Activated naive CD4-positive, alpha-beta T cell (primary cell): ENCODE measurements around the gene EIF3I.
A peak's percentile ranks its signal among the peaks of the same experiment; 100 is the strongest.

ENCODE experiments used
- DNase-seq, 4 experiments: peaks; one replicate each; lab custom pipeline; 2025; lab: John Stamatoyannopoulos, UW

Gene EIF3I

DNA sequence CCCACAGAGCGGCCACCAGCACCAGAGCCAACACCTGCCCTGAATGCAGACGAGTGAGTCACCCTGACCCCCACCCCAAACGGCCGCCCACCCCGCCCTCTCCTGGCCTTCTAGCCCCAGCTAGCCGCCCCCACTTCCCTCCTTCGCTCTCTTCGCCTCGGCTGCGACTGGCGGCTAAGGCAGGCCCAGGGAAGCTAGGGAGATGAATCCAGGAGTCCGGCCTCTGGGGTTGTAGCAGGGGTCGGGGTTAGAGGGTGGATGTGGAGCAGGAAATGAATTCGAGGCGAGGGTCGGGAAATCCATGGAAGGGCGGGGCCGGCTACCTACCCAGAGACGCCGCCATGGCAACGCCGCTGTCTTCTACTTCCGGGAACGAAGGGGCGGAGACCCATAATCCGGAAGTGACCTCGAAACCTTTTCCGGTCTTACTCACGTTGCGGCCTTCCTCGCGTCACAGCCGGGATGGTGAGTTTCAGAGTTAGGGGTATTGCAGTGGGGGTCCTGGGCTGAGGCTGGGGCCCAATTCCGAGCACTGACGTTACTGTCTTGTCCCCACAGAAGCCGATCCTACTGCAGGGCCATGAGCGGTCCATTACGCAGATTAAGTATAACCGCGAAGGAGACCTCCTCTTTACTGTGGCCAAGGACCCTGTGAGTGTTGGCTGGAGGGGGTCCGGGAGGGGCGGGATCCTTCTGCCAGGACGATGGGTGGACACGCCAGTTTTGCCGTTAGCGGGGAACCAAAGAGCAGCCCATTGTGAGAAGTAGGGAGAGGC is at the start of gene EIF3I, which contains the start of gene TMEM234:
TSS of gene EIF3I (plus strand) at position 428 of the 776 bp plus-strand sequence. CDS start at position 463, 35 bp downstream.
TSS of gene TMEM234 (minus strand) at position 374 of the 776 bp plus-strand sequence. CDS start at position 343, 31 bp downstream.
- DNase-seq = peak; percentile 61 to 83 (median 74)

DNA sequence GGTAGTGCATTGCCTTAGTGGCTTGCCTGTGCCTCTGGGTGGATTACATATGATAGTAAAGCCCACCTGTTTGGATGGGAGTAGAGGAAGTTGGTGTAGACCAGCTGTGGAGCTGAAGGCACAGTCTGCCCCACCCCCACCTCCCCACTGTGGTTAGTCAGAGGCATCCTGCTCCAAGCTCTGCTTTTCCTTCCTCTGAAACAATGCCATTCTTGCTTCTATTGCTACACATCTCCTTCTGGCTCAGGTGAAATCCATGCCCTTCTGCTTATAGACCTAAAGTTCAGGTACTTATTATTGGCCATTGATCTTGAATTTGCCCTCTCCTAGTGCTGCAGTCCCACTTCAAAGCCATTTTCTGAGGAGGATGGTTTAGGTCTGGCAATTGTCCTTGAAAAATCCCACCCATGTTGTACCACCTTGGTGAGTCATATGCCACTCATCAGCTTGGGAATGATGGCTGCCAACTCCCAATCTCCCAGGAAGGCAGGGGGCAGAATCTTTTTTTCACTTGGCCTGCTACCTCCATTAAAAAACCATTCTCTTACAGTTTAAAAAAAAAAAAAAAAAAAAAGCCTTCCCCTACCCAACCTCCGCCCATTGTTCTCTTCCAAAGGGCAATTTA is 49.5 kb upstream of the EIF3I start:
- no peak for DNase-seq

DNA sequence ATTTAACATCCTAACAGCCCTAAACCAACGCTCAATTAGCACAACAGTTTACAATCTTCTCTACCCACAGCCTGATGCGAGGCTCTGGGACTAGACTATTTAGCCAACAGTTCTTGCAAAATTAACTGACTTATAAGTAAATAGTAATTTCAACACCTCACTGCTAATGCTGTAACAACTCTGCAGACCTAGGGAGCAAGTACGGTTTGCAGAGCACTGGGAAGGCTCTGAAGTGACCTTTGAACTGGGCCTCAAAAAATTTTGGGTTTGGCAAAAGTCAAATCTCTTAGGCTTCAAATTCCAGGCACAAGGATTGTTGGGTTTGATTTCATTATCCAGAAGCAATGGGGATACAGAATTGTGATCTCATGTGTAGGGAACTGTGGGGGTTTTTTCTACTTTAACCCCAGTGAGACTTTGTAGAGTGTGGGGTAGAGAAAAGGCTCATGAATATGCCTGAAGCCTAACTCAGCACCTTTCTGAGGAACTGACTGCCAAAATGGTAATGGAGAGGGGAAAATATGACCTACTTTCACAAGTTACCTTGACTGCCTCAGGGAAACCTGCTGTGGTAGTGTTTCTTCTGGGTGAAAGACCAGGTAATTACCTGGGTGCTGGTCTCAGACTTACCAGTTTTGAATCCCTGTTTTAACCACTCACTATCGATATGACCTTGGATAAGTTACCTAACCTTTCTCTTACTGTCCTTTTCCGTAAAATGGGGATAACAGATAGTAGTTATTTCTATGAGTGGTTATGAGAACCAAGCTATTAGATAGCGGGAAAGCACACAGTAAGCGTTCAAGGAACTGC is 43.6 kb upstream of the EIF3I start:
- DNase-seq = no peak

DNA sequence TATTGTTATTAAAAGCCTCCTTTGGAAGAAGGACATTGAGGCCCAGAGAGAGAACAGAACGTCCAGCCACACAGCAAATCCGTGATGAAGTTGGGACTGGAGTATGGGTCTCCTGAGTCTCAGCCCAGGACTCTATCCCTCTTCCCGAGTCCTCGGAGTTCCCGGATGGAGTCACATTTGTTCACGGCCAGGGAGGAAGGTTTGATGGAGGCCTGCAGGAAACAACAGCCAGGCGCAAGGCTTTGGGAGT is 43.1 kb upstream of the EIF3I start:
- DNase-seq = no peak

DNA sequence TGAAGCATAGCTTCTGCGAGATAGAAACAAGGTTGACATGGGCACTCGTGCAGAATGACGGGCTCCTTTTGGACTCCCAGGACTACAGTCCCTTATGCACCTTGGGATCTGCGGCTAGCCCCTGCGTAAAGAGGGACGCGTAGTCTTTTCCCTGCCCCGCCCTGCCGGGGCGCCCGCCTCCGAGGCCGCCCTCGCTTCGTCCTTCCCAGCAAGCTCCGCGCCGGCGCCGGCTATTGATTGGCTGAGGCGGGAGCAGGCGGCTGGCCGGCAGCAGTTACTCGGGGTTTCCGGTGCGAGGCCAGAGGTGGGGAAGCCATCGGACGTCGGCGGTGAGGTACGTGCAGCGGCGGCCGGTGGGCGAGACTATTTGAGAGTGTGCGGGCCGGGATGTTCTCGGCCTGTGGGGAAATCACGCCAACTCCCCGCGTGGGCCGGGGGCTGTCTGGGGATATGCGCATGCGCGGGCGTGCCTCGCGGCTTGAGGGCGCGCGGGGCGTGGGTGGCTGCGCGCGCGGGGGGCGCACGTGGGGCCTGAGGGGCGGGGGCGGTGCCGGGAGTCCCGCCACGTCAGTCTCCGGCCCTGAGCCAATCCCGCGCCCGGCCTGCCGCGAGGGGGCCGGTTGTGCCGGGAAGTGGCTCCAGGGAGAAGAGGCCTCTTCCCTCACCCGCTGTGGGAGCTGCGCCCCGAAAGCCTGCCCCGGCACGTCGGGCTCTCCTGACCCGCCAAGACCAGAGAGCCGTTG is 42.6 kb upstream of the EIF3I start, which contains the start of gene TXLNA:
TSS of gene TXLNA (plus strand) at position 233 of the 743 bp plus-strand sequence. CDS start 671 bp downstream, outside the sequence.
- peak; percentile 86 to 94 (median 90) for DNase-seq

DNA sequence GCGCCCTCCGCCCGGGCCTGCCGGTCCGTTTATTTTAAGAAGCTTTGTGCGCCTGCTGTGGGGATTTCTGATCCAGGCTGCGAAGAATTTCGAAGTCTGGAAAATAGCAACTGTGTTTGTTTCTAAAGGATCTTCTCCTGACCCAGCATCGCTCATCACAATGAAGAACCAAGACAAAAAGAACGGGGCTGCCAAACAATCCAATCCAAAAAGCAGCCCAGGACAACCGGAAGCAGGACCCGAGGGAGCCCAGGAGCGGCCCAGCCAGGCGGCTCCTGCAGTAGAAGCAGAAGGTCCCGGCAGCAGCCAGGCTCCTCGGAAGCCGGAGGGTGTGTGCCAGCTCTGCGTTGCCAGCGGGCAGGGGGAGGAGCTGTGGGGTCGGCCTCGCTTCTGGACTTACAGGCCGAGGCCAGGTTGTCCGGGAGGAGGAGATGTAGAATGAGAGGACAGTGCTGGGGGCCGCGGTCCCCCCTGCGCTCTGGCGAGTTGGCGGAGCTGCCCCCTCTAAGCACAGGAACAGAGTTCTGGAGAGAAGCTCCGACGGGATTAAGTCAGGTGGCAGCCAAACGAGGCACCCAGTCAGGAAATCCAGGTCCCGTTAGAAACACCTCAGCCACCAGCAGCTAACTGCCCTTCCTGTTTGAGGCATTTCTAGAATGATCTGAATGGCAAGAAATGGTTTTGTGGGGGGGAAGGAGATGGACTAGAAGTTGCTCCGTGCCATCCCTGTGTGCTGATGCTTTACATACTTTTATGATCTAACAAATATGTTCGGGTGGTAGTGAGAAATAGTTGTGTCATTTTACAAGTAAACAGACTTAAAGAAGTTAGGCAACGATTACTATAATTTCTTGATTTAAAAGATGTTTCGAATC is 41.8 kb upstream of the EIF3I start:
- DNase-seq = no peak

DNA sequence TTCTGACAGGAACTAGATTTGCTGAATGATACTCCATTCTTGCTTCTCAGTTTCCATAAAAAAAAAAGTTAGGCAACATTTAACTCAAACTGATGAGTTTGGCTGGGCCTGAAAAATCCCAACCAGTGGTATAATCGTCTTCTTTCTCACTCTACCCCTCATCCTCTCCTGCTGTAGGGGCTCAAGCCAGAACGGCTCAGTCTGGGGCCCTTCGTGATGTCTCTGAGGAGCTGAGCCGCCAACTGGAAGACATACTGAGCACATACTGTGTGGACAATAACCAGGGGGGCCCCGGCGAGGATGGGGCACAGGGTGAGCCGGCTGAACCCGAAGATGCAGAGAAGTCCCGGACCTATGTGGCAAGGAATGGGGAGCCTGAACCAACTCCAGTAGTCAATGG is 41.1 kb upstream of the EIF3I start:
- no peak for DNase-seq

DNA sequence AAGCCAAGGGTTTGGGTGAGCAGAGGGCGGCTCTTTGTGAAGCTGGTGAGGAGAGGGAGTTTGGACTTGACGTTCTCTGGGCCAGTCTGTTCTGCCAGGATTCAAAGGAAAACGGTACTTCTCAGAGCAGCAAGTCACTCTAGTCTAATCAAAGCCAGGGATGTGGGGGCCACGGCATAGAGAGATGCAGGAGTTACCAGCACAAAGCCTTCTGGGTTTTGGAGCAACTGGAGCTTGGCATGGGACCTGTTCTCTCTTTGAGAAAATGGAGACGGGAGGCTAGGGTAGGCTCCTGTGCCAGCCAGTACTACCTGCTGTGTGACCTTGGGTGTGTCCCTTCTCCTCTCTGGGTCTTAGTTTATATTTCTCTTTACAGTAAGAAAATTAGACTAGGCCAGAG is 40.6 kb upstream of the EIF3I start:
- DNase-seq = no peak

DNA sequence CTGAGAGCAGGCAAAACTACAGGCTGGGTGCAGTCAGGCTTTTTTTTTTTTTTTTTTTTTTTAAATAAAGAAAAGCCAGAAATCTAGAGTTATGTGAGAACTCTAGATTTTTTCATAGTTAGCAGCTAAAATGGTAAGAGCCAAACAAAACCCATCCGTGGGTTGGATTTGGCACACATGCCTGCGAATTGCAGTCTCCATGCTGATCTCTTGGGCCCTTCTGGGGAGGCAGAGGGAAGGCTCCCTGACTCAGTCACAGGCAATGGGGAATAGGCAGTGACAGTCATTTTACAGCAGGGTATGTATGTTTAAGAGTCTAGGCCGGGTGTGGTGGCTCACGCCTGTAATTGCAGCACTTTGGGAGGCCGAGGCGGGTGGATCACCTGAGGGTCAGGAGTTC is 40.1 kb upstream of the EIF3I start:
- DNase-seq = no peak

DNA sequence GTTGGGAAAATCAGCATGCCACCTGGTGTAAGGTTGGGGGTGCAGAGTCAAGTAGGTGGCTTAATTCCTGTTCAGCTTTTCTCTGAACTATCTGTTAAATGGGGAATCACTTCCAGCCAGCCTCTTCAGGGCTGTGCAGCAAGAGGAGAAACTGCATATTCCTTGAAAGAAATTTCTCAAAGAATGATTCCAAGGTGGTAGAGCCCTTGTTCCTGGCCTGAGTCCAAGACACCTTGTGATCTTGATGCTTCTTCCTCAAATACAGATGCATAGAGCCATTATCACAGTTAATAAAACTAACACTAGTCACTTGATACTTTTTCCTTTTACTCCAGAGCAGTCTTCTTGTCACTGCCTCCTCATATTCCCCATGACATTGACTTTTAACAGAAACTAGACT is 37.6 kb upstream of the EIF3I start:
- no peak for DNase-seq

DNA sequence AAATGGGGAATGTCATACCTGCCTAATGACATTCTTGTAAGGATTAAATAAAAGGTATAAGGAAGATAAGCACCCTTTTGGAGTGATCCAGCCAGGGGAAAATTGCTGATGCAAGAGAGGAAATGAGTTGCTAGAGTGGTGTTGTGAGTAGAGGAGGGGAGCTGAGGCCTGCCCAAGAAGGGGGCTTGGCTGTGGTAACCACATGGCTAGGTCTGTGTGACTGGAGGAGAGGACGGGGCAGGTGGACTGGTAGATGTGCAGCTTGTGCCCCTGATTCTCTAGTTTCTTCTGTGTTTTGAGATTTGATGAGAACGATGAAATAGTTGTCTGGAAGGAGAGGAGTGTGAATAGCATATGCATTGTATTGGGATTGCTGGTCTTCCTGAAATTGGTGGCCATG is 36.1 kb upstream of the EIF3I start:
- no peak for DNase-seq

DNA sequence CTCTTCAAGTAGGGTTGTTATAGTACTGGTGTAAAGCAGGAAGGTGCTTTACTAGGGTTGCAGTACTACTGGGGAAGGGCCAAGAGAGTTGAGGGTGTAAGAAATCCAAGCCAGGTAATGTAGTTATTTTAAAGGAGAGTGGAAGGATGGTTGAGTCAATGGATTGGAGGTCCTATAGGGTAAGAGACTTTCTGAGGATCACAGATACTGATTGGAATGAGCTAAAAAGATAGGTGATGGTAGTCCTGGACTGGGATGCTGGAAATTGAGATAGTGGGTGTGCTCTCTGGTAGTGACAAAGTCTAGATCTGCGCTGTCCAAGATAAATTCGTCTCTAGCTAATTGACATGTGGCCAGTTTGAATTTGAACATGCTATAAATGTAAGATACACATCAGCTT is 35.7 kb upstream of the EIF3I start:
- DNase-seq = no peak

DNA sequence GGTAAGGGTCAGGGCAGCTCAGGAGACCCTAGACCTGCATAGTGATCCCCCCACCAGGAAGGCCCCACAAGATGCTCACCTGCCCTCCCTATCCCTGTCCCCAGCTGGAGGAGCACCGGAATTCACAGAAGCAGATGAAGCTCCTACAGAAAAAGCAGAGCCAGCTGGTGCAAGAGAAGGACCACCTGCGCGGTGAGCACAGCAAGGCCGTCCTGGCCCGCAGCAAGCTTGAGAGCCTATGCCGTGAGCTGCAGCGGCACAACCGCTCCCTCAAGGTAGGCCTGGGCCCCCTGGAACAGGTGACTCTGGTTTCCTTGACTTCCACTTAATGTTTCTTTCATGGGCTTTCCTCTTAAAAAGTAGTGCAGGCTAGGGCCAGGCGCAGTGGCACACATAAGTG is 34.4 kb upstream of the EIF3I start:
- no peak for DNase-seq

DNA sequence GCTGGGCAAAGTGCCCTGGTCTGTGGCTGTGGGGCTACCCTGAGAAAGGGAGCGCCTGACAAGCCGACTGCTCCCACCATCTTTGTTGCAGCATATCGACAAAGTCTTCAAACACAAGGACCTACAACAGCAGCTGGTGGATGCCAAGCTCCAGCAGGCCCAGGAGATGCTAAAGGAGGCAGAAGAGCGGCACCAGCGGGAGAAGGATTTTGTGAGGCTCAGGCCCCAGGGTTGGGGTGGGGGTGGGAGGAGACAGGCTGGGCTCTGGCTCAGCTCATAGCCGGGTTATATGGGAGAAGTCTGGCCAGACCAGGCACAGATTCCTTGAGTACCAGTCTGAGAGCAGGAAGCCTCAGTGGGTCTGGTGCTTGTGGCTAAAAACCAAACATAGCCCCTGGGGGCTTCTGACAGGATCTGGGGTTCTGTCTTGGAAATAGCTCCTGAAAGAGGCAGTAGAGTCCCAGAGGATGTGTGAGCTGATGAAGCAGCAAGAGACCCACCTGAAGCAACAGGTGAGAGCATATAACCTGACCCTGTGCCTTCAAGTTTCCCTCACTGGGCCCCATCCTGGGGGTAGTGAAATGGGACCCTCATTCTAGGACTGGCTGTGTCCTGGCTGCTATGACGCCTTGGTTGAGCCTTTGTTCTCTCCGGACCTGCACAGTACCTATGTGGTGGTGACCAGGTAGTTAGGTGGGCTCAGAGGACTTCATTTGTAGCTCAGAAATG is 29.8 kb upstream of the EIF3I start:
- no peak for DNase-seq

DNA sequence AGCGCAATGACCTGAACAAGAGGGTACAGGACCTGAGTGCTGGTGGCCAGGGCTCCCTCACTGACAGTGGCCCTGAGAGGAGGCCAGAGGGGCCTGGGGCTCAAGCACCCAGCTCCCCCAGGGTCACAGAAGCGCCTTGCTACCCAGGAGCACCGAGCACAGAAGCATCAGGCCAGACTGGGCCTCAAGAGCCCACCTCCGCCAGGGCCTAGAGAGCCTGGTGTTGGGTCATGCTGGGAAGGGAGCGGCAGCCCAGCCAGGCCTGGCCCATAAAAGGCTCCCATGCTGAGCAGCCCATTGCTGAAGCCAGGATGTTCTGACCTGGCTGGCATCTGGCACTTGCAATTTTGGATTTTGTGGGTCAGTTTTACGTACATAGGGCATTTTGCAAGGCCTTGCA is 27.2 kb upstream of the EIF3I start:
- no peak for DNase-seq

DNA sequence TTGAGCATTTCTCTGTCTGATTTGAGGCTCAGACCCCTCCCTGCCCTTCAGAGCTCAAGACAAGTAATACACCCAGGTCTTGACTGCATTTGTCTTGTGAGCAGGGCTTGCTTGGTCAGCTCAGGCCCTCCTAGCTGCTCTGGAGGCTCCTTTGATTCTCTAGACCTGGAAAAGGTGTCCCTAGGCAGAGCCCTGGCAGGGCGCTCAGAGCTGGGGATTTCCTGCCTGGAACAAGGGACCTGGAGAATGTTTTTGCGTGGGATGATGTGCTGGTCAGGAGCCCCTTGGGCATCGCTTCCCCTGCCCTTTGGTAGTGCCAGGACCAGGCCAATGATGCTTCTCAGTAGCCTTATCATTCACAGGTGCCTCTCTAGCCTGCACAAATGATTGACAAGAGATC is 26.7 kb upstream of the EIF3I start:
- DNase-seq = no peak

DNA sequence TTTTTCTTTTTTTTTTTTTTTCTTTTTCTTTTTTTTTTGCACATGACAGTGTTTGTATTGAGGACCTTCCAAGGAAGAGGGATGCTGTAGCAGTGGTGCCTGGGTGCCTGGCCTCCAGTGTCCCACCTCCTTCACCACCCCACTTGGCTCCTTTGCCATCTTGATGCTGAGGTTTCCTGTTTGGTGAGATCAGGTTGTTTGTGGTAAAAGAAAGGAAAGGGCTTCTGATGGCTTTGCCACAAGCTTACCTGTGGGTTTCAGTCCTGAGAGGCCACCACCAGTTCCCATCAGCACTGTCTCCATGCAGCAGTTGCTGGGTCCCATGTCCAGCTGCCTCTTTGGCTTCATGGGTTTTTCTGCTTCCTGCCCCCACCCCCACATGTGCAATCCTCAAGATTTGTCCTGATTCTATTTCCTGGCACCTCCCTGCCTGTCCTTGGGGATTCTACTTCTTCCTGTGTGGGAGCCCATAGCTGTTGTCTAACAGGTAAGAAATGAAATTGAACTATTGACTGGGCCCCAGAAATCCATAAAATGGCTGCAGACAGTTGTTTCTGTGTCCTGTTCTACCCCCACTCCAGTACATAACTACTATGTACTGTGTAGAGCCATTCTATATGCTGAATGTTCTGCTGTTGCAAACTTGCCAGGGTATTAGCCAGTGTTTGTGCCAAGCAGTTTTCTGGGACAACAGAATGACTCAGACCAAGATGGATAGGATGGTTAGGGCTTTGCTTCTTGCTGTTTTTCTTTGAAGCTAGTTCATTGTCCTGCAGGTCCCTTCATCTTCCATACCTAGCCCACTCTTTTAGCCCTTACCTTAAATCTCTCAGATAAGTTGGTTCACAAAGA is 26.0 kb upstream of the EIF3I start:
- no peak for DNase-seq

DNA sequence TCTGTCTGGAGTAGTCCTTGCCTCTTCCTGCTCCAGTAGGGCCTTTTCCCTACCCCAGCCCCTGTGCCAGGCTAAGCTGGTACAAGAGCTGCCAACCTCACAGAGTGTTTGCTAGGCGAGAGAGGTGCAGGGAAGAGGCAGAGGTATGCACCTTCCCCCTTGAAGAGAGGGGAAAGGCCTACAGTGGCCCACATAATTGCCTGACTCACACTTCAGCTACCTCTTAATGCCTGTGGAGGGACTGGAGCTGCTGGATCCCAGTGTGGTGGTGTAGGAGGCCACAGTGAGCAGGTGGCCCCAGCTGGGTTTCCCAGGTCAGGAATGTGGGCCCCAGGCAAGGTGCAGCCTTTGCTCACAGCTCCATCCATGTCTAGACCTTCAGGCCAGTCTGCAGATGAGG is 25.1 kb upstream of the EIF3I start:
- DNase-seq = no peak

DNA sequence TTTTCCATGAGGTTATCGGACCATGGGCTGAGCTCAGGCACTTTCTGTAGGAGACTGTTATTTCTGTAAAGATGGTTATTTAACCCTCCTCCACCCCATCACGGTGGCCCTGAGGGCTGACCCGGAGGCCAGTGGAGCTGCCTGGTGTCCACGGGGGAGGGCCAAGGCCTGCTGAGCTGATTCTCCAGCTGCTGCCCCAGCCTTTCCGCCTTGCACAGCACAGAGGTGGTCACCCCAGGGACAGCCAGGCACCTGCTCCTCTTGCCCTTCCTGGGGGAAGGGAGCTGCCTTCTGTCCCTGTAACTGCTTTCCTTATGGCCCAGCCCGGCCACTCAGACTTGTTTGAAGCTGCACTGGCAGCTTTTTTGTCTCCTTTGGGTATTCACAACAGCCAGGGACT is 24.4 kb upstream of the EIF3I start:
- DNase-seq = no peak
